ENCODE measurements around the gene BTRC. TPM values are rescaled to one million over a fixed set of nuclear protein-coding genes. Genes with fewer than 3 reads are reported as not detected.

The BTRC gene
- total and polyA plus RNA-seq, 10 of the 15 experiments (the other 5 are each of a cell fraction or from before 2014, with no cell fraction given) = 2.2 to 18.6 (median 8.6) TPM

- ATAC-seq = no peak
- Histone ChIP-seq H3K9me3 (replicated peaks; ENCODE audit: control insufficient read depth, insufficient read depth, low read length) (no peaks in the 10 kb centered on the region), H3K36me3 (ENCODE audit: control insufficient read depth in 2 of 2, insufficient read depth in 2 of 2, low read length in 1 of 2) (no peaks in the 10 kb centered on the region), H3K4me3 (no peak overlapping the region), H3K27ac (ENCODE audit: control insufficient read depth, insufficient read depth) (no peak overlapping the region), H3K4me2 (ENCODE audit: control insufficient read depth, insufficient read depth) (no peak overlapping the region), H3K79me2 (ENCODE audit: control insufficient read depth, insufficient read depth, low read length) (no peaks in the 10 kb centered on the region), H3K27me3 (replicated peaks in 1 of 2; ENCODE audit: control insufficient read depth in 2 of 2, insufficient read depth in 2 of 2, low read length in 1 of 2) (peaks cover 0 to 4% of the 10 kb centered on the region in 2 experiments; a peak in 1 of 4 replicates), H3K9ac (ENCODE audit: control insufficient read depth, insufficient read depth, low read length) (no peak overlapping the region), H3K4me1 (ENCODE audit: control insufficient read depth, insufficient read depth, low read length) (peaks cover 13% of the 10 kb centered on the region), H4K20me1 (ENCODE audit: control insufficient read depth, insufficient read depth) (no peaks in the 10 kb centered on the region), H2AFZ (ENCODE audit: control insufficient read depth, low read depth, low read length) (no peak overlapping the region)
- in situ Hi-C loops (cut with MboI) (no loop called here), intact Hi-C loops (cut with micrococcal nuclease; ENCODE audit: unreplicated experiment) (no loop called here)
- no peak for DNase-seq (ENCODE audit: low read depth, low spot score)
- CTCF ChIA-PET = no interaction called here
- TF ChIP-seq ZBED1 (IDR thresholded peaks at IDR 0.05; ENCODE audit: borderline replicate concordance) (no peak), NFXL1 (IDR thresholded peaks at IDR 0.05; ENCODE audit: borderline replicate concordance) (no peak), MYB (IDR thresholded peaks at IDR 0.05; ENCODE audit: borderline replicate concordance, low read depth, low read length) (no peak), E2F8 (IDR thresholded peaks at IDR 0.05; ENCODE audit: low read depth, partially characterized antibody) (no peak), HCFC1 (IDR thresholded peaks at IDR 0.05; ENCODE audit: low read length) (no peak), SMARCA5 (IDR thresholded peaks at IDR 0.05) (no peak), DPF2 (IDR thresholded peaks at IDR 0.05) (no peak), ZNF622 (IDR thresholded peaks at IDR 0.05) (no peak), NR2C2 (IDR thresholded peaks at IDR 0.05; ENCODE audit: borderline replicate concordance, control insufficient read depth, insufficient read length, low read depth) (no peak), SIX5 (IDR thresholded peaks at IDR 0.05; ENCODE audit: low read depth, low read length, severe bottlenecking) (no peak), ESRRA (IDR thresholded peaks at IDR 0.05; ENCODE audit: low read length) (no peak), CREM (IDR thresholded peaks at IDR 0.05; ENCODE audit: low read depth) (no peak), STAT1 (conservative IDR thresholded peaks at IDR 0.05) (no peak)
- BruUV-seq (replicated peaks) = no TSS peak
- 73% methylated on average over 15 of the region's 15 CpGs for WGBS (ENCODE audit: insufficient coverage, insufficient replicate concordance, low lambda C conversion rate, missing lambda C conversion rate)
- no peak for FAIRE-seq
- SMC1A ChIA-PET (ENCODE audit: uncharacterized antibody, unreplicated experiment) = no interaction called here
- POLR2A ChIA-PET = no interaction called here
- RAD21 ChIA-PET (ENCODE audit: unreplicated experiment) = no interaction called here
Measured at GRCh38 chr10:101564490-101564991, 210.6 kb downstream of the BTRC start.

Data from GM12878 (cell line).